Inferior parietal cortex (tissue), 1 donor: Measurements from ENCODE around the gene FAR1.
"Not testable (repeated sequence)": the region's sequence is repeated elsewhere in the genome, so short reads cannot be mapped to it uniquely, and the experiment has no call there.

Source experiments
- DNase-seq: peaks from one replicate; pipeline ENCODE4 v3.0.0-alpha.2; 2016; ENCODE audit errors: extremely low spot score

FAR1 gene, protein sequence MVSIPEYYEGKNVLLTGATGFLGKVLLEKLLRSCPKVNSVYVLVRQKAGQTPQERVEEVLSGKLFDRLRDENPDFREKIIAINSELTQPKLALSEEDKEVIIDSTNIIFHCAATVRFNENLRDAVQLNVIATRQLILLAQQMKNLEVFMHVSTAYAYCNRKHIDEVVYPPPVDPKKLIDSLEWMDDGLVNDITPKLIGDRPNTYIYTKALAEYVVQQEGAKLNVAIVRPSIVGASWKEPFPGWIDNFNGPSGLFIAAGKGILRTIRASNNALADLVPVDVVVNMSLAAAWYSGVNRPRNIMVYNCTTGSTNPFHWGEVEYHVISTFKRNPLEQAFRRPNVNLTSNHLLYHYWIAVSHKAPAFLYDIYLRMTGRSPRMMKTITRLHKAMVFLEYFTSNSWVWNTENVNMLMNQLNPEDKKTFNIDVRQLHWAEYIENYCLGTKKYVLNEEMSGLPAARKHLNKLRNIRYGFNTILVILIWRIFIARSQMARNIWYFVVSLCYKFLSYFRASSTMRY

DNA sequence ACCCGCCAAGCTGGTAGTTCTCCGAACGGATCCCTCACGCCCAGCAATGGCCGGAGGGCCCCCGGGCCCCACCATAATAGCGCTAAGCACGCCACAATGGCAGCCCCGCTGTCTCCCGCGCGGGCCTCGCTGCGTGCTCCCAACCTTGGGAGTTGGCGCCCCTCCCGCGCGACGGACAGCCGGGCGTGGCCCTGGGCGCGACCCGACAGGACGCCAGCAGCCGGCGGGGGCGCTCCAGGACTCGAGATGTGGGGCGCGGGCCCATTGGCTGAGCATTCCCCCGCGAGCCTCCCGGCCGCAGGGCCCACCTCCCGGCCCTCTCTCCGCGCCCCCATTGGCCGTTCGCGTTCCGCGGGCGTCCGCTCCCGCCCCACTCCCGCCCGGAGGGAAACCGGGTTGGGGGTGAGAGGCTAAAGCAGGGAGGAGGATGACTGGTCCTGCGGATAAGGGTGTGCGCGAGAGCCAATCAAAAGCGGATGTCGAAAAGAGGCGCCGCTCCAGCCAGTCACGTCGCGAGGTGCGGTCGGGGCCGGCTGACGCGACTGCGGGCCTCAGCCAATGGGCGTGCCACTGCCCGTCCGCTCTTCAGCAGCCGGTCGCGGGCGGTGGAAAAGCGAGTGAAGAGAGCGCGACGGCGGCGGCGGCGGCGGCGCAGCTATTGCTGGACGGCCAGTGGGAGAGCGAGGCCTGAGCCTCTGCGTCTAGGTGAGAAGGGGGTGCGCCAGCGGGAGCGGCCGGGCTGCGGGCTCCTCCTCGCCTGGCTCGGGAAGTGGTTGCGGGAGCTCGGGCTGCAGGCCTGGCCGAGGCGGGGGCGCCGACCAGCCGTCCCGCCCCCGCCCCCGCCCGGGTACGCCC, at the start of gene FAR1:
Gene FAR1 (plus strand): TSS at position 567 of the 855 bp plus-strand sequence. CDS start 26,098 bp downstream, outside the sequence.
- peak; percentile 97 for DNase-seq

- DNase-seq, result no peak
Measured at GRCh38 chr11:13620063-13620462, 48.4 kb upstream of the FAR1 start.

DNA sequence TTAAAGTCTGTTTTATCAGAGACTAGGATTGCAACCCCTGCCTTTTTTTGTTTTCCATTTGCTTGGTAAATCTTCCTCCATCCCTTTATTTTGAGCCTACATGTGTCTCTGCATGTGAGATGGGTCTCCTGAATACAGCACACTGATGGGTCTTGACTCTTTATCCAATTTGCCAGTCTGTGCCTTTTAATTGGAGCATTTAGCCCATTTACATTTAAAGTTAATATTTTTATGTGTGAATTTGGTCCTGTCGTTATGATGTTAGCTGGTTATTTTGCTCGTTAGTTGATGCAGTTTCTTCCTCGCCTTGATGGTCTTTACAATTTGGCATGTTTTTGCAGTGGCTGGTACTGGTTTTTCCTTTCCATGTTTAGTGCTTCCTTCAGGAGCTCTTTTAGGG, 41.6 kb upstream of the FAR1 start:
- DNase-seq, result not testable (repeated sequence)

DNA sequence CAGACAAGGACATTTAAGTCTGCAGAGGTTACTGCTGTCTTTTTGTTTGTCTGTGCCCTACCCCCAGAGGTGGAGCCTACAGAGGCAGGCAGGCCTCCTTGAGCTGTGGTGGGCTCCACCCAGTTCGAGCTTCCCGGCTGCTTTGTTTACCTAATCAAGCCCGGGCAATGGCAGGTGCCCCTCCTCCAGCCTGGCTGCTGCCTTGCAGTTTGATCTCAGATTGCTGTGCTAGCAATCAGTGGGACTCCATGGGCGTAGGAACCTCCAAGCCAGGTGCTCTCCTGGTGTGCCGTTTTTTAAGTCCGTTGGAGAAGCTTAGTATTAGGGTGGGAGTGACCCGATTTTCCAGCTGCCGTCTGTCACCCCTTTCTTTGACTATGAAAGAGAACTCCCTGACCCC, 39.8 kb upstream of the FAR1 start:
- not testable (repeated sequence) for DNase-seq

DNA sequence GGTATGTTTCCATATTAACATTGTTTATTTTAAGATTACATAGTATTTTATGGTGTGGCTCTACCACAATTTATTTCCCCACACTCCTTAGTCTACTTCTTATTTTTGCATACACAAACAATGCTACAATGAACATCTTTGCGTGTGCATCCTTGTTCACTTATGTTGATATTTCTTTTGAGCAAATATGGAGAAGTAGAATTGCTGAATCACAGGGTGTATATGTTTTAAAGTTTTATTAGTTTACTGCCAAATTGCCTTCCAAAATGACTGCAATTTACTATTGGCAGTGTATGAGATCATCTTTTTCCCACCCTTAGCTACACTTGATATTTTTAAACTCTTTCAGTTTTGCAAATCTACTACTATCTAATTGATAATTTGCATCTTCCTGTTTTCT, 38.7 kb upstream of the FAR1 start:
- no peak for DNase-seq

DNA sequence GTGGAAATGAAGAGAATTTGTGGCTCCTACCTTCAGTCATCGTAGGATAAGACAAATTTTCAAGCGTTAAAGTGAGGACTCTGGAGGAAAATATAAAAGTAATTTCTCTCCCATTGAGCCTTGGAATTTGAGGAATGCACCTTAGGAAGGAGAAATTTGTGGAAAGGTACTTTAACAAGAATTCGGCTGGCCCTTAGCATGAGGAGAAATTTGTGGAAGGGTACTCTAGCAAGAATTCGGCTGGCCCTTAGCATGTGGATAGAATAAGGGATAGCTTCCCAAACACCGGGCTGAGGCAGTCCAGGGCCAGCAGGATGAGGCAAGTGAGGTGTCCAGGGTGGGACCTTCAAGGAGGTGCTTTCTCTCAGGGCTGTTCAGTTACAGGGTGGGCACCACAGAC, 33.2 kb upstream of the FAR1 start:
- no peak for DNase-seq

DNA sequence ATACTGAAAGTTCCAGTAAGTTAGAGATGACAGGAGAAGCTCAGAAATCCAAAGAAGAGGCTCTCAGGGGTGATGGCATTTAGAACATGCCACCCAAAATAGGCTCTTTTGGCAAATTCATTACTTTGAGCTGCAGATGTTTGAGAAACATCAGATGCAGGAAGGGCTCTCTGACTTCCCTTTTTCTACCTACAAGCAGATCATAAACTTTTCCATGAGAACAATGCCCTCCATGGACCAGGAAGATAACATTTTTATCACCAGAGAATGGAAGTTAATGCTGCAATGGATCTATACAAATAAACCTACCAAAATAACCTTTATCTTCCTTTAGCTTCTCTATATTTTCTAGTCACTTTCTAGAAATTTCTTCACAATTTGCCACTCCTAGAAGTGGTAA, 32.7 kb upstream of the FAR1 start:
- DNase-seq, result no peak

DNA sequence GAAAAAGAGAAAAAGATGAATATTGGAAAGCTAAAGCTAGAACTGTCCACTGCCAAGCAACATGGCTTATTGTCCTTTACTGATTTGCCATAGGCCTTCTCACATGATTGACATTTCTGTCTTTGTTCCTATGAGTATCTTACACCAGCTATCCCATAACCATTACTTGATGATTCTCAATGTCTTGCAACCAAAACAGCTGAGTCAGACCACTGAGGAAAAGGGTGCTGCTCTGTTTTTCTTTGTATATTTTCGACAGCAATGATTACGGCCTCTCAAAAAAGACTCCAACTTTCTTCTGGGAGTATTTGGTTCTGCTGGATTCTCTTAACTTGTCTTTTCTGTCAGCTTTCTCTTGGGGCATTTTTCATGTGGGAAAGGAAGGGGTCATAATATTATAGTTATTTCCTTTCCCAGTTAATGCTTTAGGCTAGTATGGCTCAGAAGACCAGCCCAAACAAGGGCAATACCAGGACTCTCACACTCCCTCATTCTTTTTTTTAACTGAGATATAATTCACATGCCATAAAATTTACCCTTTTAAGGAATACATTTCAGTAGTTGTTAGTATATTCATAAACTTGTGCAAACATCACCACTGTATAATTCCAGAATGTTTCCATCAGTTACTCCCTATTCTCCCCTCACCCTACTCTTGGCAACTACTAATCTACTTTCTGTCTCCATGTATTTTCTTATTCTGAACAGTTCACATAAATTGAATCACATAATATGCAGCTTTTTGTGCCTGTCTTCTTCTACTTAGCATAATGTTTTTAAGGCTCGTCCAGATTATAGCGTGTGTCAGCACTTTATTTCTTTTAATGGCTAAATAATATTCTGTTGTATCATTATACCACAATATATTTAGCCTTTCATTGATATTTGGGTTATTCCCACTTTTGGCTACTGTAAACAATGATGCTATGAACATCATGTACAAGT, 31.1 kb upstream of the FAR1 start:
- DNase-seq, result no peak

DNA sequence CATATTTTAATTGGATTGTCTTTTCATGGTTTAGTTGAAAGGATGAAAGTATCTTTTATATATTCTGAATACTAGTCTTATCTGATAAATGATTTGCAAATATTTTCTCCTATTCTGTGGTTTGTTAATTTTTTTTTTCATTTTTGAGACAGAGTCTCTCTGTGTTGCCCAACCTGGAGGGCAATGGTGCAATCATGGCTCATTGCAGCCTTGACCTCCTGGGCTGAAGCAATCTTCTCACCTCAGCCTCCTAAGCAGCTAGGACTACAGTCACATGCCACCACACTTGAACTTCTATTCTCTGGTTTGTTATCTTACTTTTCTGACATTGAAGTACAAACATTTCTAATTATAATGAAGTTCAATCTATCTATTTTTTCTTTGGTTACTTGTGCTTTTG, 30.0 kb upstream of the FAR1 start:
- no peak for DNase-seq

DNA sequence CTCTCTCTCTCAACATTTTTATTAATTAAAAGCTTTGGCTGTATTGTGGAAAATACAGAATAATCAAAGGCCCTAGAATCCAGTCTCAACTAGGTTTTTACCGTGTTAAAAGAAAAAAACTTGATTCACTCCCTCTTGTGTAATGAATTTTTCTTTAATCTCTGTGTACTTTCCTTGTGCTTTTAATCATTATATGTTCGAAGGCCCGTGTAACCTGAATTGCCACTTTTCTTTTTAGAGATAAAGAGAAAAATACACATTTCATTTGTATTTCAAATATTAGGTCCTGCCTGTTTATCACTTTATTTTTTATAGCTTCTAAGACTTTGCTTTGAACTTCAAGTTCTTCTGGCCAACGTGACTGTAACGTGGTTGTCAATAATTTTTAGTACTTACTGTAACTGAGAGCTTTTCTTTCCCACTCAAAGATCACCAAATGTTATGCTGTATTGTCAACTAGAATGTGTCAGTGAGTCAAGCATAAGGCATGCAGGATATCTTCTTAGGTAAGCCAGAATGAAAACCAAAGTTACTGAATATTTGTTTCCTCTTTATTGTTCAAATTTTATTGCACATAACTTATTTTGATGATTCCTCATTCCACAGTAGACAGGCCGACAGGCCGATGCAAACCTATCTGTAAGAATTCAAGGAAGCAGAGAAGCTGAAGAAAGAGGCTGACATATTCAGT, 23.3 kb upstream of the FAR1 start:
- DNase-seq, result no peak

GRCh38 chr11:13647391-13647790, 21.1 kb upstream of the FAR1 start:
- no peak for DNase-seq

DNA sequence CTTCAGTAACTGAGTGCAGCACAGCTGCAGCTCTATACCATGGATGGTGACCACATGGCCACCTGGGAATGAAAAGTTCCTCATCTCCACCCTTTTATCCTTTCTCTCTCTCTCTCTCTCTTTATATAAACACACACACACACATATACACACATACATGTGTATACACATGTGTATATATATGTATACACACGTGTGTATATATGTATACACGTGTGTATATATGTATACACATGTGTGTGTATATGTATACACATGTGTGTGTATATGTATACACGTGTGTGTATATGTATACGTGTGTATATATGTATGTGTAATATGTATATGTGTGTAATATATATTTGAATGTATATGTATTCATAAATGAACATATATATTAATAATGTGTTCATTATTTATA, 18.8 kb upstream of the FAR1 start:
- DNase-seq, result no peak

DNA sequence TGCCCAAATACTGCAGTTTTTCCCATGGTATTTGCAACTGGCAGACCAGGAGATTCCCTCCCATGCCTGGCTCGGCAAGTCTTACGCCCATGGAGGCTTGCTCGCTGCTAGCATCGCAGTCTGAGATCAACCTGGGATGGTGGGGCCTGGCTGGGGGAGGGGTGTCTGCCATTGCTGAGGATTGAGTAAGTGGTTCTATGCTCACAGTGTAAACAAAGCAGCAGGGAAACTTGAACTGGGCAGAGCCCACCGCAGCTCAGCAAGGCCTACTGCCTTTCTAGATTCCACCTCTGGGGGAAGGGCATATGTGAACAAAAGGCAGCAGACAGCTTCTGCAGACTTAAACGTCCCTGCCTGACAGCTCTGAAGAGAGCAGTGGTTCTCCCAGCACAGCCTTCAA, 17.0 kb upstream of the FAR1 start:
- not testable (repeated sequence) for DNase-seq

- no peak for DNase-seq
Measured at GRCh38 chr11:13661074-13661623, 7.3 kb upstream of the FAR1 start.

GRCh38 chr11:13663631-13664071, 4.8 kb upstream of the FAR1 start:
- no peak for DNase-seq

DNA sequence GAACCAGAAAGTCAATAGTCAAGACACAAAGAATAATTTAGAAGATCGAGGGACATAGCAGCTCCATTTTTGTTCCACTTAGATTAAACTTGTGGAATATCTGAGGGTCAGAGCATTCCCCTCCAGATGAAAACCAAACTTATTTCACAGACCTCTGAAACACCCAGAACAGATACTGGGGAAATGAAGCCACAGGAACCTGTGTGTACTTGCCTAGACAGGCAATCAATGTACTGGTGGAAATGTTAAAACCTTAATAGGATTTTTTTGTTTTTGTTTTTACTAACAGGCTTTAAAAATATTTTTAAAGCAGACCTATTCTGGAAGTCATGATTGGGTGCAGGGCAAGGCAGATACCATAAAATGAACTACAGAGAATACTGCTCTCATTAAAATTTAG, 4.1 kb upstream of the FAR1 start:
- DNase-seq, result no peak

- no peak for DNase-seq
Measured at GRCh38 chr11:13666708-13667107, 1.8 kb upstream of the FAR1 start.

- DNase-seq, result no peak
Measured at GRCh38 chr11:13667245-13667644, 1.2 kb upstream of the FAR1 start.

DNA sequence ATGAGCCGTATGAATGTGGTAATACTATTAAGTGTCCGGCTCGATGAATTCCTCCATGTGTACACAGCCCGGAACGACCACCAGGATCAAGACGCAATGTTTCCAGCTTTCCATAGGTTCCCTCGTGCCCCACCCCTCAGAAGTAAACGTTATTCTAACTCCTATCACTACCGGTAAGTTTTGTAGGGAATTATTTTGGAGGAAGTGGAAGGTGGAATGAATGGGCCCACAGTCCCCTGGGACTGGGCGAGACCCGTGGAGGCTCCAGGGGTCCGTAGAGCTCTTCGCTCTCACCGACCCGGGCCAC, 720 bp upstream of the FAR1 start:
- no peak for DNase-seq

DNA sequence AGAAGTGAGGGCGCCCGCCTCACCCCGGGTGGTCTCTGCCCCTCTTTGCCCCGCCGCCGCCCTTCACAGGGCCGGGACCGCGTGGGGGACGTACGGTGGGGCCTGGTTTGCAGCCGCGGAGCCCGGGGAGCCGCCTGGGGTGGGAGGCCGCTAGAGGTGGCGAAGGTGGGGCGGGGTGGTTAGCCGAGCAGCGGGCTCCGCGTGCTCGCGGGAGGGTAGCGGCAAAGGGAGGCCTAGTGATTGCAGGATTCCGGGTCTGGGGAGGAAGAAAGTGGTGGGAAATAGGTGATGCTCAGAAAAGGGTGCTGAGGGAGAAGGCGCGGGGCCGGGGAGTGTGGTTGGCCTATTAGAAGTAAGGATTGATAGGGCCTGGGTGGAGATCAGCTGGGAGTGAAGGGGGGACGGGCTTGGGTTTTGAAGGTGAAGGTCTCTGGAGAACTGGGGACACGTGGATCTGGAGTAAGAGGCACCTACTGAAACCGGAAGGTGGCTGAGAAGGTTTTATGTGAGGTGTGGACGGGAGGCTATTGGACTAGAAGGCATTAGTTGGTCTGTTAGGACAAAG, 571 bp downstream of the FAR1 start:
- DNase-seq, result no peak
